Left lung (tissue), 10 donors: ENCODE data around the gene HECTD3. TPM values are rescaled to one million over a fixed set of nuclear protein-coding genes. Genes with fewer than 3 reads are reported as not detected.
"Not testable (repeated sequence)": the region's sequence is repeated elsewhere in the genome, so short reads cannot be mapped to it uniquely, and the experiment has no call there.

ENCODE experiments used
- ATAC-seq: fragments of 200-7000 bp; cut with Tn5 transposase; one replicate; pipeline ENCODE4 v1.9.1; 2020; ENCODE audit warnings: moderate library complexity
- DNase-seq, 4 donors: peaks; one replicate each; pipeline ENCODE4 v3.0.0-alpha.2; 2013 to 2020
- H3K27ac ChIP-seq, 2 donors: fragments of 200-600 bp; sonication (generic) in 1 of 2; one replicate each; pipeline versions ENCODE4 v1.5.0 to v1.8.0; 2020 to 2021
- H3K27me3 ChIP-seq, 2 donors: fragments of 200-600 bp; sonication (generic) in 1 of 2; one replicate each; pipeline versions ENCODE4 v1.5.0 to v1.8.0; 2020 to 2021
- H3K36me3 ChIP-seq, 2 donors: fragments of 200-600 bp; sonication (generic) in 1 of 2; one replicate each; pipeline versions ENCODE4 v1.5.0 to v1.8.0; 2020 to 2021
- H3K4me1 ChIP-seq, 2 donors: fragments of 200-600 bp; one replicate each; pipeline ENCODE4 v1.8.0; 2021
- H3K4me3 ChIP-seq, 2 donors: fragments of 200-600 bp; sonication (generic) in 1 of 2; one replicate each; pipeline versions ENCODE4 v1.5.0 to v1.8.0; 2020 to 2021; ENCODE audit warnings: mild to moderate bottlenecking in 1 of 2
- H3K9me3 ChIP-seq, 2 donors: fragments of 200-600 bp; sonication (generic) in 1 of 2; one replicate each; pipeline versions ENCODE4 v1.5.0 to v1.8.0; 2020 to 2021
- intact Hi-C, 2 donors: fragments of 100-400 bp; cut with DNase I; formaldehyde crosslinking; loops; one replicate each; pipeline versions ENCODE4 v1.11.2 to v1.14.2; 2022
- polyA plus RNA-seq, 6 donors: library from polyadenylated mRNA; unstranded; fragments of 120-200 nt; gene quantifications; one replicate each; pipeline ENCODE4 v1.2.1, GENCODE V29; 2013; ENCODE audit not compliant: insufficient read length in 6 of 6
- total RNA-seq, 2 donors: library from RNA; stranded (reverse); fragmentation: NEBNext Ultra II Directional; extraction: Animal tissue kit (Norgen Biotek cat#: 25700); gene quantifications; one replicate each; pipeline ENCODE4 v1.2.1, GENCODE V29; 2021
- TF ChIP-seq, protein P1 (sequence below), 2 donors: fragments of 200-600 bp; sonication (generic) in 1 of 2; IDR thresholded peaks; one replicate each; pipeline versions ENCODE4 v1.5.0 to v1.8.0; 2021; ENCODE audit warnings: antibody characterized with exemption in 2 of 2
- donor health status: DM: no; HTN: yes; CAD: no.
- donor health status: DM: no; HTN: no; CAD: no.

HECTD3 gene
- total and polyA plus RNA-seq, 8 donors: 30.4 to 44.6 (median 33.6) TPM

DNA sequence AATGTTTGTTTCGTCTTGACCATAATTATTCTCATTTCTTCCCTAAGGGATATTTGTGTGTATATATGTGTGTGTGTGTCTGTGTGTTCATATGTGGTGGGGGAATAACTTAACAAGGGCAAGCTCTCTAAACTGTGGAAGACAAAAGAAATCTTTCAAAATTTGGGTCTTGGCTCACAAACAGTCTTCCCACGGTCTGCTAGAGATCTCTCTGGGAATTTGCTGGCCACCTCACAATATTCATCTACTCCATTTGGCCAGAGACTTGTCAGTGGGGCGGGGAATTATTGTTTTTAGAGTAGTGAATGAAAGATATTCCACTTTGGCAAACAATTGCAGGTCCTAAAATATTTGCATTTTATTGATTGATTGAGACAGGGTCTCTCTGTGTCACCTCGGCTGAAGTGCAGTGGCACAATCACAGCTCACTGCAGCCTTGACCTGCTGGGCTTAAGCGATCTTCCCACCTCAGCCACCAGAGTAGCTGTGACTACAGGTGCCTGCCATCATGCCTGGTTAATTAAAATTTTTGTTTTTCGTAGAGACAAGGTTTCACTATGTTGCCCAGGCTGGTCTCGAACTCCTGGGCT, 16.7 kb downstream of the HECTD3 start:
- Histone ChIP-seq H3K4me3 (no peak overlapping the region), H3K27ac (no peak overlapping the region), H3K9me3 (no peaks in the 10 kb centered on the region), H3K36me3 (no peaks in the 10 kb centered on the region), H3K27me3 (no peaks in the 10 kb centered on the region), H3K4me1 (no peaks in the 10 kb centered on the region)
- intact Hi-C loops: no loop called here
- DNase-seq (no peak), ATAC-seq (no peak)
- TF ChIP-seq, protein P1, sequence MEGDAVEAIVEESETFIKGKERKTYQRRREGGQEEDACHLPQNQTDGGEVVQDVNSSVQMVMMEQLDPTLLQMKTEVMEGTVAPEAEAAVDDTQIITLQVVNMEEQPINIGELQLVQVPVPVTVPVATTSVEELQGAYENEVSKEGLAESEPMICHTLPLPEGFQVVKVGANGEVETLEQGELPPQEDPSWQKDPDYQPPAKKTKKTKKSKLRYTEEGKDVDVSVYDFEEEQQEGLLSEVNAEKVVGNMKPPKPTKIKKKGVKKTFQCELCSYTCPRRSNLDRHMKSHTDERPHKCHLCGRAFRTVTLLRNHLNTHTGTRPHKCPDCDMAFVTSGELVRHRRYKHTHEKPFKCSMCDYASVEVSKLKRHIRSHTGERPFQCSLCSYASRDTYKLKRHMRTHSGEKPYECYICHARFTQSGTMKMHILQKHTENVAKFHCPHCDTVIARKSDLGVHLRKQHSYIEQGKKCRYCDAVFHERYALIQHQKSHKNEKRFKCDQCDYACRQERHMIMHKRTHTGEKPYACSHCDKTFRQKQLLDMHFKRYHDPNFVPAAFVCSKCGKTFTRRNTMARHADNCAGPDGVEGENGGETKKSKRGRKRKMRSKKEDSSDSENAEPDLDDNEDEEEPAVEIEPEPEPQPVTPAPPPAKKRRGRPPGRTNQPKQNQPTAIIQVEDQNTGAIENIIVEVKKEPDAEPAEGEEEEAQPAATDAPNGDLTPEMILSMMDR (IDR thresholded peaks at IDR 0.05): no peak

DNA sequence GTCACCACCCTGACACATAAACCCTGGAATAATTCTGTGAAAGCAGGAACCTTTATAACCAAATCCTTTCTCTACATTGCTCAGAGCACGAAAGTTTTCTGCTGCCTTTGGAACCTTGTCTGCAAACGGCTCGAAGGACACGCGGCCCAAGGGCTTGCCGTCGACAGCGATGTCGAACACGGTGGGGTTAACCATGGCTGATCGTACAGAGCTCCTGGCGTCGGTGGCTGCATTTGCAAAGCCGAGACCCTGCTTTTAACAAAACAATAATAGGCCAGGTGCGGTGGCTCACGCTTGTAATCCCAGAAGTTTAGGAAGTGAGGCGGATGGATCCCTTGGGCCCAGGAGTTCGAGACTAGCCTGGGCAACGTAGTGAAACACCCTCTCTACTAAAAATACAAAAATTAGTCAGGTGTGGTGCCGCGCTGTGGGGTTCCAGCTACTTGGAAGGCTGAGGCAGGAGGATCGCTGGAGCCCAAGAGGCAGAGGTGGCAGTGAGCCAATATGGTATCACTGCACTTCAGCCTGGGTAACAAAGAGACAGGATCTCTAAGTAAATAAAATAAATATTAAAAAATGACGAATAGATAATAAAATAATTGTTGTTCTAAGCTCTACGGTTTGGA, 22.5 kb downstream of the HECTD3 start:
- Histone ChIP-seq H3K4me1 (peaks cover 9 to 18% of the 10 kb centered on the region in 2 donors), H3K36me3 (no peaks in the 10 kb centered on the region), H3K9me3 (no peaks in the 10 kb centered on the region), H3K27ac (no peak overlapping the region), H3K27me3 (no peaks in the 10 kb centered on the region), H3K4me3 (no peak overlapping the region)
- intact Hi-C loops: no loop called here
- ATAC-seq (no peak), DNase-seq (no peak)
- TF ChIP-seq, protein P1 (IDR thresholded peaks at IDR 0.05): no peak

DNA sequence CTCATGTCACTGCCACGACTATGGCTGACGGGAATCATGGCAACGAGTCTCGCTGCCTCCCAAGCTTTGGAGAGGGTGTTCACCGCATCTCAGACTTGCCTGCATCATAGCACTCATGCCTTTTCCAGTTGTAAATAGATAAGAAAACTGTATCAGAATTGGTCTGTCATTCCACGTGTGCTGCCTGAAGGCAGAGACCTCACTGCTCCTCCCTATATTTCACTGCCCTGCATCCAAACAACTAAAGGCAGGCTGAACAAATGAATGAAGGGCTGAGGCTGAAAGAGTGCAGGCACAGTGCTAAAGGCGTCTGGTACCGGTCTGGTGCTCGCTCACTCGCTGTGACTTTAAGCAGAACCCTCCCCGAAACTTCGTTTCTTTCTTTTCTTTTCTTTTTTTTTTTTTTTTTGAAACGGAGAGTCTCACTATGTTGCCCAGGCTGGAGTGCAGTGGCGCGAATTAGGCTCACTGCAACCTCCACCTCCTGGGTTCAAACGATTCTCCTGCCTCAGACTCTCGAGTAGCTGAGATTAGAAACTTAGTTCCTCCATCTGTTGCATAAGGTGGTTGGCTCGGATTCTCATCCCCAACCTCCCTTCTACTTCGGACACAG, 25.3 kb downstream of the HECTD3 start:
- Histone ChIP-seq H3K36me3 (peaks cover 0 to 5% of the 10 kb centered on the region in 2 donors), H3K4me1 (peaks cover 9 to 18% of the 10 kb centered on the region in 2 donors), H3K9me3 (no peaks in the 10 kb centered on the region), H3K27me3 (no peaks in the 10 kb centered on the region), H3K4me3 (peak overlapping the region; percentile 73 to 75), H3K27ac (peak overlapping the region; percentile 65 to 83)
- DNase-seq: no peak
- TF ChIP-seq, protein P1 (IDR thresholded peaks at IDR 0.05): no peak
- ATAC-seq: peak; percentile 13
- intact Hi-C loops: no loop called here

DNA sequence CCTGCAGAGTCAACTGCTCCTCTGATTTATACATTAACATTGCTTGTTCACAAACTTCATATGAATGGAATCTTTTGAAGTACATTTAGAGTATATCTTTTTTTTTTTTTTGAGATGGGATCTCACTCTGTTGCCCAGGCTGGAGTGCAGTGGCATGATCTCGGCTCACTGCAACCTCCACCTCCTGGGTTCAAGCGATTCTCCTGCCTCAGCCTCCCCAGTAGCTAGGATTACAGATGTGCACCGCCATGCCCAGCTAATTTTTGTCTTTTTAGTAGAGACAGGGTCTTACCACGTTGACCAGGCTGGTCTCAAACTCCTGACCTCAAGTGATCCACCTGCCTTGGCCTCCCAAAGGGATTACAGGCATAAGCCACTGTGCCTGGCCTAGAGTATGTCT, 33.8 kb downstream of the HECTD3 start:
- DNase-seq, H3K9me3 ChIP-seq, ATAC-seq, H3K27me3 ChIP-seq, H3K4me3 ChIP-seq, intact Hi-C loops, H3K4me1 ChIP-seq, H3K27ac ChIP-seq: not testable (repeated sequence)
- peaks cover 0 to 68% of the 10 kb centered on the region in 2 donors for H3K36me3 ChIP-seq

DNA sequence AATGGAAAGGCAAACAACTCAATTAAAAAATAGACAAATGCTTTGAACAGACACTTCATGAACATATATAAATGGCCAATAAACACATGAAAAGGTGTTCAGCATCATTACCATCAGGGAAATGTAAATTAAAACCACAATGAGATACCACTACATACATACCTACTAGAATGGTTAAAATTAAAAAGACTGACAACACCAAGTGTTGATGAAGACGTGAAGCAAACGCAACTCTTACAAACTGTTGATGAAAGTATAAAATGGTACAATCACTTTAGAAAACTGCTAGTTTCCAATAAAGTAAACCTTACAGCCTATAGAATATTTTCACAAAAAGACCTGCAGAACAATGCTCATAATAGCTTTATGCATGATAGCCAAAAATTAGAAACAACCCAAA, 34.9 kb downstream of the HECTD3 start:
- H3K4me3 ChIP-seq: no peak overlapping the region
- intact Hi-C loops: no loop called here
- peaks cover 0 to 4% of the 10 kb centered on the region in 2 donors for H3K4me1 ChIP-seq
- TF ChIP-seq, protein P1 (IDR thresholded peaks at IDR 0.05): no peak
- H3K36me3 ChIP-seq: peaks cover 0 to 72% of the 10 kb centered on the region in 2 donors
- H3K27ac ChIP-seq: no peak overlapping the region
- no peaks in the 10 kb centered on the region for H3K9me3 ChIP-seq
- no peak for DNase-seq
- no peaks in the 10 kb centered on the region for H3K27me3 ChIP-seq
- ATAC-seq: no peak
